WTC11 (cell line): Measurements from ENCODE around the gene FBXL7. TPM values are rescaled to one million over a fixed set of nuclear protein-coding genes. Genes with fewer than 3 reads are reported as not detected.

Source experiments
- ATAC-seq: fragments of 200-7000 bp; cut with Tn5 transposase; 2 replicates; pipeline ENCODE4 v1.10.0; 2021; ENCODE audit warnings: mild to moderate bottlenecking, moderate library complexity
- CTCF ChIA-PET: fragments of 300-600 bp; sonication (Branson Sonifier 250); formaldehyde crosslinking; loops from one replicate; lab custom pipeline; 2021; ENCODE audit warnings: antibody characterized with exemption; lab: Charles Lee
- POLR2A ChIA-PET: fragments of 350-600 bp; sonication (Branson Sonifier 250); formaldehyde crosslinking; loops from one replicate; lab custom pipeline; 2021; ENCODE audit warnings: antibody characterized with exemption; lab: Charles Lee
- DNase-seq: peaks from one replicate; pipeline ENCODE4 v3.0.0; 2021; ENCODE audit warnings: low spot score
- H3K27ac Mint-ChIP-seq: 2 replicates; pipeline ENCODE4 v1.8.0; 2021; ENCODE audit warnings: mixed read lengths
- H3K27me3 Mint-ChIP-seq: 2 replicates; pipeline ENCODE4 v1.8.0; 2021; ENCODE audit warnings: low read depth, mild to moderate bottlenecking, moderate library complexity, mixed read lengths
- H3K36me3 Mint-ChIP-seq: 2 replicates; pipeline ENCODE4 v1.8.0; 2021; ENCODE audit warnings: mixed read lengths
- H3K4me1 Mint-ChIP-seq: 2 replicates; pipeline ENCODE4 v1.8.0; 2022; ENCODE audit warnings: mixed read lengths
- H3K4me3 Mint-ChIP-seq: 2 replicates; pipeline ENCODE4 v1.8.0; 2021; ENCODE audit warnings: mild to moderate bottlenecking, moderate library complexity, mixed read lengths
- H3K9me3 Mint-ChIP-seq: 2 replicates; pipeline ENCODE4 v1.8.0; 2021; ENCODE audit warnings: mixed read lengths
- CREM ChIP-seq: sonication (generic); formaldehyde crosslinking; IDR thresholded peaks from 2 replicates; pipeline ENCODE4 v1.8.1; 2022; ENCODE audit warnings: mild to moderate bottlenecking, missing genetic modification reagents, moderate library complexity
- CTCF ChIP-seq: fragments of 200-600 bp; IDR thresholded peaks from 2 replicates; pipeline ENCODE4 v1.8.0; 2022; ENCODE audit warnings: antibody characterized with exemption
- E2F1 ChIP-seq: sonication (generic); formaldehyde crosslinking; IDR thresholded peaks from 2 replicates; pipeline ENCODE4 v1.8.0; 2022; ENCODE audit warnings: mild to moderate bottlenecking, missing genetic modification reagents
- E2F4 ChIP-seq: sonication (generic); formaldehyde crosslinking; IDR thresholded peaks from 2 replicates; pipeline ENCODE4 v1.8.1; 2022; ENCODE audit warnings: low read depth, mild to moderate bottlenecking, moderate library complexity, missing genetic modification reagents, borderline replicate concordance
- FOXP1 ChIP-seq: sonication (generic); formaldehyde crosslinking; IDR thresholded peaks from 2 replicates; pipeline ENCODE4 v1.8.0; 2022; ENCODE audit warnings: missing genetic modification reagents, mild to moderate bottlenecking, moderate library complexity, borderline replicate concordance
- IRF1 ChIP-seq: sonication (generic); formaldehyde crosslinking; IDR thresholded peaks from 2 replicates; pipeline ENCODE4 v1.8.0; 2023; ENCODE audit warnings: missing genetic modification reagents
- NFE2L1 ChIP-seq: sonication (generic); formaldehyde crosslinking; IDR thresholded peaks from 2 replicates; pipeline ENCODE4 v1.8.1; 2023; ENCODE audit warnings: missing genetic modification reagents
- NFYB ChIP-seq: sonication (generic); formaldehyde crosslinking; conservative IDR thresholded peaks from 2 replicates; pipeline ENCODE4 v1.8.0; 2022; ENCODE audit warnings: low read depth, missing genetic modification reagents
- PRRX2 ChIP-seq: fragments of 250-450 bp; sonication (Bioruptor Pico); IDR thresholded peaks from 2 replicates; pipeline ENCODE4 v1.8.0; 2021; ENCODE audit warnings: mild to moderate bottlenecking
- SMAD4 ChIP-seq: sonication (generic); formaldehyde crosslinking; IDR thresholded peaks from 2 replicates; pipeline ENCODE4 v1.8.0; 2022; ENCODE audit warnings: mild to moderate bottlenecking, missing genetic modification reagents
- TEAD1 ChIP-seq: sonication (generic); formaldehyde crosslinking; IDR thresholded peaks from 2 replicates; pipeline ENCODE4 v1.8.0; 2022; ENCODE audit warnings: mild to moderate bottlenecking, missing genetic modification reagents
- TP53 ChIP-seq: sonication (generic); formaldehyde crosslinking; IDR thresholded peaks from 2 replicates; pipeline ENCODE4 v1.8.1; 2023; ENCODE audit warnings: mild to moderate bottlenecking, missing genetic modification reagents
- ZNF396 ChIP-seq: fragments of 250-450 bp; sonication (Bioruptor Pico); IDR thresholded peaks from 2 replicates; pipeline ENCODE4 v1.8.0; 2021; ENCODE audit warnings: mild to moderate bottlenecking, moderate library complexity, borderline replicate concordance
- ZSCAN18 ChIP-seq: fragments of 250-450 bp; sonication (Bioruptor Pico); IDR thresholded peaks from 2 replicates; pipeline ENCODE4 v2.1.2; 2022; ENCODE audit warnings: mild to moderate bottlenecking, moderate library complexity
- total RNA-seq: library from RNA; stranded (reverse); gene quantifications from 3 replicates; pipeline ENCODE4 v1.2.3, GENCODE V29; 2021
- TF ChIP-seq, protein P1 (sequence below): sonication (generic); formaldehyde crosslinking; IDR thresholded peaks from 2 replicates; pipeline ENCODE4 v1.8.1; 2023; ENCODE audit warnings: mild to moderate bottlenecking, missing genetic modification reagents, moderate library complexity

FBXL7 gene
- total RNA-seq, 1 experiment from 2014 or later = 13.8 TPM

GRCh38 chr5:15609076-15609725, 109.2 kb downstream of the FBXL7 start (continued):
- TF ChIP-seq IRF1 (CRISPR knock-in tag) = no peak
- no peak for TF ChIP-seq PRRX2 (CRISPR knock-in tag)
- TF ChIP-seq, all 79 proteins: peak for 0

- TF ChIP-seq E2F1 (CRISPR knock-in tag) (no peak), ZNF396 (CRISPR knock-in tag) (no peak), CTCF (no peak), TEAD1 (CRISPR knock-in tag) (no peak), NFE2L1 (CRISPR knock-in tag) (no peak), SMAD4 (CRISPR knock-in tag) (no peak), NFYB (CRISPR knock-in tag) (no peak)
- Mint-ChIP-seq H3K9me3 (0 out of 2 replicates have a peak, but pooled peaks cover under 1% of the 10 kb centered on the region), H3K27ac (peak overlapping the region; percentile 39; the same call in 1 of the 2 replicates), H3K36me3 (no peaks in the 10 kb centered on the region), H3K4me3 (no peak overlapping the region), H3K27me3 (no peaks in the 10 kb centered on the region), H3K4me1 (peaks cover 19% of the 10 kb centered on the region)
- CTCF ChIA-PET = interaction anchor here (0.9 kb wide), 1 partner anchor 15 kb away, joined by 3 read pairs; no protein-coding TSS in a partner anchor
- ATAC-seq = peak; percentile 32; the same call in 1 of the 2 replicates
- POLR2A ChIA-PET = no interaction called here
- DNase-seq = no peak
Measured at GRCh38 chr5:15610216-15610615, 110.2 kb downstream of the FBXL7 start.

GRCh38 chr5:15611008-15611407, 111.0 kb downstream of the FBXL7 start:
- POLR2A ChIA-PET = no interaction called here
- Mint-ChIP-seq H3K27me3 (no peaks in the 10 kb centered on the region), H3K4me3 (no peak overlapping the region), H3K9me3 (no peaks in the 10 kb centered on the region), H3K27ac (no peak overlapping the region), H3K4me1 (peaks cover 19% of the 10 kb centered on the region)
- DNase-seq = no peak
- no peak for ATAC-seq
- CTCF ChIA-PET = interaction anchor here (0.9 kb wide), 1 partner anchor 16 kb away, joined by 3 read pairs; no protein-coding TSS in a partner anchor
- TF ChIP-seq ZNF396 (CRISPR knock-in tag) (no peak), ZSCAN18 (CRISPR knock-in tag) (no peak), TP53 (CRISPR knock-in tag) (no peak), E2F4 (no peak), FOXP1 (no peak), CREM (CRISPR knock-in tag) (no peak)
- TF ChIP-seq, protein P1, sequence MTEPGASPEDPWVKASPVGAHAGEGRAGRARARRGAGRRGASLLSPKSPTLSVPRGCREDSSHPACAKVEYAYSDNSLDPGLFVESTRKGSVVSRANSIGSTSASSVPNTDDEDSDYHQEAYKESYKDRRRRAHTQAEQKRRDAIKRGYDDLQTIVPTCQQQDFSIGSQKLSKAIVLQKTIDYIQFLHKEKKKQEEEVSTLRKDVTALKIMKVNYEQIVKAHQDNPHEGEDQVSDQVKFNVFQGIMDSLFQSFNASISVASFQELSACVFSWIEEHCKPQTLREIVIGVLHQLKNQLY (CRISPR knock-in tag) = no peak
- TF ChIP-seq, all 79 proteins: peak for 0
- H3K36me3 Mint-ChIP-seq = no peaks in the 10 kb centered on the region
